ENCODE data around the gene CDKL5.

The CDKL5 gene

GRCh38 chrX:18561020-18561419 is 135.6 kb downstream of the CDKL5 start:
- DNase-seq = no peak
- H3K4me3 ChIP-seq (ENCODE audit: low read depth, low read length) = no peak overlapping the region
- no peak overlapping the region for H3K27ac ChIP-seq
- peaks cover 26% of the 10 kb centered on the region for H3K36me3 ChIP-seq
- H3K9me3 ChIP-seq (ENCODE audit: severe bottlenecking) = no peaks in the 10 kb centered on the region
- H3K27me3 ChIP-seq (ENCODE audit: insufficient read depth, low read depth, severe bottlenecking) = no peaks in the 10 kb centered on the region
- TF ChIP-seq, protein P1, sequence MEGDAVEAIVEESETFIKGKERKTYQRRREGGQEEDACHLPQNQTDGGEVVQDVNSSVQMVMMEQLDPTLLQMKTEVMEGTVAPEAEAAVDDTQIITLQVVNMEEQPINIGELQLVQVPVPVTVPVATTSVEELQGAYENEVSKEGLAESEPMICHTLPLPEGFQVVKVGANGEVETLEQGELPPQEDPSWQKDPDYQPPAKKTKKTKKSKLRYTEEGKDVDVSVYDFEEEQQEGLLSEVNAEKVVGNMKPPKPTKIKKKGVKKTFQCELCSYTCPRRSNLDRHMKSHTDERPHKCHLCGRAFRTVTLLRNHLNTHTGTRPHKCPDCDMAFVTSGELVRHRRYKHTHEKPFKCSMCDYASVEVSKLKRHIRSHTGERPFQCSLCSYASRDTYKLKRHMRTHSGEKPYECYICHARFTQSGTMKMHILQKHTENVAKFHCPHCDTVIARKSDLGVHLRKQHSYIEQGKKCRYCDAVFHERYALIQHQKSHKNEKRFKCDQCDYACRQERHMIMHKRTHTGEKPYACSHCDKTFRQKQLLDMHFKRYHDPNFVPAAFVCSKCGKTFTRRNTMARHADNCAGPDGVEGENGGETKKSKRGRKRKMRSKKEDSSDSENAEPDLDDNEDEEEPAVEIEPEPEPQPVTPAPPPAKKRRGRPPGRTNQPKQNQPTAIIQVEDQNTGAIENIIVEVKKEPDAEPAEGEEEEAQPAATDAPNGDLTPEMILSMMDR (IDR thresholded peaks at IDR 0.05; ENCODE audit: low read depth, low read length) = no peak

DNA sequence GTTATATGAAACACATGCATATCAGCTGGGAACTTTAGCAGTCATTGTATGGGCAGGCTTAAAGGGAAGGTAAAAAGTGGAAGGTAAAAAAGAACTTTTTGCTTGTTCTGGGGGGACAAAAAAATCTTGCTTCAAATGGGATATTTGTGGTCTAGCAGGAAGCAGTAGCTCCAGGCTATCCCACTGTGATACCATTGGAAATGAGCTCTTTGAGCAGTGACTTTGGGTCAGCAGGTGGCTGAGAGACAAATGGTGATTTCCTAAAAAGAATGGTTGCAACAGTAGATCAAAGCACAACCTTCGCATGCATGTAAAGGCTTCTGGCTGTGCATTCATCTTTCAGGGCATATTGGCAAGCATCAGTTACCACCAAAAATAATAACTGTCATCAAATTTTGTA is 140.3 kb downstream of the CDKL5 start:
- H3K36me3 ChIP-seq = peaks cover 57% of the 10 kb centered on the region
- no peak for DNase-seq
- H3K9me3 ChIP-seq (ENCODE audit: severe bottlenecking) = no peaks in the 10 kb centered on the region
- no peak overlapping the region for H3K4me3 ChIP-seq (ENCODE audit: low read depth, low read length)
- TF ChIP-seq, protein P1 (IDR thresholded peaks at IDR 0.05; ENCODE audit: low read depth, low read length) = no peak
- H3K27me3 ChIP-seq (ENCODE audit: insufficient read depth, low read depth, severe bottlenecking) = no peaks in the 10 kb centered on the region
- H3K27ac ChIP-seq = no peak overlapping the region

DNA sequence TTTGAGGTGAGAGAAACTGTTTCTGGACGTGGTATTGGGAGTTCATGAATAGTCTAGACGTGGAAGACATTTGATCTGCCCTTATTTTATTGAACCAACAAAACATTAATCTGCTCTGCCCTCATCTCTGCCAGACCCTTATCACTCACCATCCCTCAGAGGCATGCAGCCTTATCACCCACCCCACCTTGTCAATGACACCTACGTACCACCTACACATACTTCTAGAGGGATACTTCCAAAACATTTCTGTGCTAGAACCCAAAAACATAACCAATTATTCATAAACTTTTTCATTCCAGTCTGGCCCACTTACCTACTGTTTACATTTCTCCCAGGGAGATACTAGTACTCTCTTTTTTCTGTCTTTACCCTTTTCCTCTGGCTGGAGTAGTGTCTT is 141.3 kb downstream of the CDKL5 start:
- no peak overlapping the region for H3K4me3 ChIP-seq (ENCODE audit: low read depth, low read length)
- DNase-seq = no peak
- H3K27ac ChIP-seq = no peak overlapping the region
- peaks cover 65% of the 10 kb centered on the region for H3K36me3 ChIP-seq
- H3K9me3 ChIP-seq (ENCODE audit: severe bottlenecking) = no peaks in the 10 kb centered on the region
- no peaks in the 10 kb centered on the region for H3K27me3 ChIP-seq (ENCODE audit: insufficient read depth, low read depth, severe bottlenecking)
- TF ChIP-seq, protein P1 (IDR thresholded peaks at IDR 0.05; ENCODE audit: low read depth, low read length) = no peak

DNA sequence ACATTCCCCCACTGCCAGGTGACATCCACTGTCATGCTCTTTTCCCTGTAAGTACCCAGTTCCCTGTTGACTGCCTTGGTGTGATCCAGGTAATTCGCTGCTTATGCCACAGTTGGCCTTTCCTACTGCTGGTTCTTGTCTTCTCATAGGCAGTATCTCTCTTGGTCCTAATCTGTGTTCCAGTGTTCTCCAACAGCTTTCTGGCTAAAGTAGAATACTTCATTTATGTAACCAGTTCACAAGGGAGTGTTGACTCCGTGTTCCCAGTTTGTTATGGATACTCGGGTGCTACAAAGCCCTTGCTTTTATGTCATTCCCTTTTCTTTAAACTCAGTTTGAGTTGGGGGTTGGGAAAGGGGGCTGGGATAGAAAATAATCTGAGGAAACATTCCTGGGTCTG is 148.1 kb downstream of the CDKL5 start:
- Histone ChIP-seq H3K4me3 (ENCODE audit: low read depth, low read length) (no peak overlapping the region), H3K27ac (peak overlapping the region; percentile 55), H3K9me3 (ENCODE audit: severe bottlenecking) (no peaks in the 10 kb centered on the region), H3K36me3 (peaks cover 67% of the 10 kb centered on the region), H3K27me3 (ENCODE audit: insufficient read depth, low read depth, severe bottlenecking) (no peaks in the 10 kb centered on the region)
- no peak for DNase-seq
- TF ChIP-seq, protein P1 (IDR thresholded peaks at IDR 0.05; ENCODE audit: low read depth, low read length) = no peak

DNA sequence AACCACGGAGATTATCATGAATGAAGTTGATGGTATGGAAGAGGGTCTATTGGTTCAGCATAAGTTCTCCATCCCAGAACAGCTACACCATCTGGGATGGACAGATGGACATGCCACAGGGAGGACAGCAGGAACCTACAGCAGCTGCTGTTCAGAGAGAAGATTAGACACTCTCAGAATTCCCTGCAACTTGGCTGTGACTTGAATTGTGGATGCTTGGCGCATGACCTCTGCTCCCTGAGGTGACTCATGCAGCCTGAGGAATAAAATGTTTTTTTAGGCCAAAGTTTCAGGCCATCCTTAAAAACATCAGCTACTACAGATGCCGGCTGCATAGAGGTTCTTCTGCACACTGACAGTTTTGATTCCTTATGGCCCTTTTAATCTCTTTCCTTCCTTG is 149.2 kb downstream of the CDKL5 start:
- Histone ChIP-seq H3K4me3 (ENCODE audit: low read depth, low read length) (no peak overlapping the region), H3K27ac (peak overlapping the region; percentile 55), H3K36me3 (peaks cover 68% of the 10 kb centered on the region), H3K27me3 (ENCODE audit: insufficient read depth, low read depth, severe bottlenecking) (no peaks in the 10 kb centered on the region), H3K9me3 (ENCODE audit: severe bottlenecking) (no peaks in the 10 kb centered on the region)
- TF ChIP-seq, protein P1 (IDR thresholded peaks at IDR 0.05; ENCODE audit: low read depth, low read length) = no peak
- peak; percentile 74 for DNase-seq

- TF ChIP-seq, protein P1 (IDR thresholded peaks at IDR 0.05; ENCODE audit: low read depth, low read length) = no peak
- DNase-seq = no peak
- Histone ChIP-seq H3K27me3 (ENCODE audit: insufficient read depth, low read depth, severe bottlenecking) (no peaks in the 10 kb centered on the region), H3K4me3 (ENCODE audit: low read depth, low read length) (no peak overlapping the region), H3K27ac (no peak overlapping the region), H3K36me3 (peaks cover 71% of the 10 kb centered on the region), H3K9me3 (ENCODE audit: severe bottlenecking) (no peaks in the 10 kb centered on the region)
Measured at GRCh38 chrX:18575744-18576143, 150.3 kb downstream of the CDKL5 start.
